ENCODE measurements around the gene ABCG4. TPM values are rescaled to one million over a fixed set of nuclear protein-coding genes. Genes with fewer than 3 reads are reported as not detected.

Gene ABCG4
- total and polyA plus RNA-seq, 2 experiments from 2014 or later = 0.58 to 1.0 TPM

GRCh38 chr11:119204066-119204465 is 55.2 kb downstream of the ABCG4 start:
- H2AFZ ChIP-seq = no peak overlapping the region
- peaks cover 24% of the 10 kb centered on the region for H3K79me2 ChIP-seq (replicated peaks; ENCODE audit: insufficient read depth)
- no peak overlapping the region for H3K4me3 ChIP-seq
- DNase-seq (ENCODE audit: low spot score) (no peak), ATAC-seq (no peak)
- no peak overlapping the region for H3K27ac Mint-ChIP-seq
- H4K20me1 ChIP-seq (replicated peaks; ENCODE audit: insufficient read depth) = peaks cover 11% of the 10 kb centered on the region
- H3K27ac ChIP-seq (ENCODE audit: low read depth) = no peak overlapping the region
- no peak overlapping the region for H3K4me2 ChIP-seq
- H3K9me2 ChIP-seq (ENCODE audit: insufficient read depth) = no peaks in the 10 kb centered on the region
- no peak overlapping the region for H3K4me3 Mint-ChIP-seq
- TF ChIP-seq EZH2 (IDR thresholded peaks at IDR 0.05; ENCODE audit: low read depth, unreplicated experiment) (no peak), CTCF (conservative IDR thresholded peaks at IDR 0.05; ENCODE audit: low read depth in 2 of 2) (no peak), NANOG (IDR thresholded peaks at IDR 0.05; ENCODE audit: borderline replicate concordance) (no peak), ZNF462 (CRISPR knock-in tag; IDR thresholded peaks at IDR 0.05) (no peak), POLR2AphosphoS5 (IDR thresholded peaks at IDR 0.05; ENCODE audit: low read depth) (no peak), CREB1 (CRISPR knock-in tag; IDR thresholded peaks at IDR 0.05; ENCODE audit: low read depth) (no peak), REST (IDR thresholded peaks at IDR 0.05; ENCODE audit: unreplicated experiment) (no peak), ETS1 (IDR thresholded peaks at IDR 0.05) (no peak), EZH2phosphoT487 (IDR thresholded peaks at IDR 0.05; ENCODE audit: unreplicated experiment) (no peak), ZNF331 (CRISPR knock-in tag; IDR thresholded peaks at IDR 0.05; ENCODE audit: low read depth) (no peak)
- peaks cover 4% of the 10 kb centered on the region; the same call in 1 of the 3 replicates for H3K36me3 Mint-ChIP-seq (ENCODE audit: low read depth)
- peaks cover 2% of the 10 kb centered on the region; the same call in 1 of the 3 replicates for H3K9me3 Mint-ChIP-seq
- H3K36me3 ChIP-seq (ENCODE audit: insufficient read depth) = no peaks in the 10 kb centered on the region
- peaks cover 29% of the 10 kb centered on the region for H3K4me1 ChIP-seq (ENCODE audit: insufficient read depth)
- H3F3A ChIP-seq (replicated peaks; ENCODE audit: low read depth) = peaks cover 10% of the 10 kb centered on the region
- H3K27me3 Mint-ChIP-seq (ENCODE audit: insufficient read depth, low read depth, poor library complexity) = peaks cover 5% of the 10 kb centered on the region
- no peaks in the 10 kb centered on the region for H3K27me3 ChIP-seq (ENCODE audit: insufficient read depth)
- H3K4me1 Mint-ChIP-seq = peaks cover 19% of the 10 kb centered on the region

Data from GM23338 (cell line).